ENCODE measurements around the gene ZBTB9.

GRCh38 chr6:33412140-33413009 lies 42.0 kb upstream of the ZBTB9 start:
- TF ChIP-seq, protein P1, sequence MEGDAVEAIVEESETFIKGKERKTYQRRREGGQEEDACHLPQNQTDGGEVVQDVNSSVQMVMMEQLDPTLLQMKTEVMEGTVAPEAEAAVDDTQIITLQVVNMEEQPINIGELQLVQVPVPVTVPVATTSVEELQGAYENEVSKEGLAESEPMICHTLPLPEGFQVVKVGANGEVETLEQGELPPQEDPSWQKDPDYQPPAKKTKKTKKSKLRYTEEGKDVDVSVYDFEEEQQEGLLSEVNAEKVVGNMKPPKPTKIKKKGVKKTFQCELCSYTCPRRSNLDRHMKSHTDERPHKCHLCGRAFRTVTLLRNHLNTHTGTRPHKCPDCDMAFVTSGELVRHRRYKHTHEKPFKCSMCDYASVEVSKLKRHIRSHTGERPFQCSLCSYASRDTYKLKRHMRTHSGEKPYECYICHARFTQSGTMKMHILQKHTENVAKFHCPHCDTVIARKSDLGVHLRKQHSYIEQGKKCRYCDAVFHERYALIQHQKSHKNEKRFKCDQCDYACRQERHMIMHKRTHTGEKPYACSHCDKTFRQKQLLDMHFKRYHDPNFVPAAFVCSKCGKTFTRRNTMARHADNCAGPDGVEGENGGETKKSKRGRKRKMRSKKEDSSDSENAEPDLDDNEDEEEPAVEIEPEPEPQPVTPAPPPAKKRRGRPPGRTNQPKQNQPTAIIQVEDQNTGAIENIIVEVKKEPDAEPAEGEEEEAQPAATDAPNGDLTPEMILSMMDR (IDR thresholded peaks at IDR 0.05; ENCODE audit: low read length), result no peak
- TF ChIP-seq EZH2 (IDR thresholded peaks at IDR 0.05; ENCODE audit: borderline replicate concordance, low read length), result no peak

Data from OCI-LY1 (cell line).